K562 (cell line): ENCODE results near the gene BHLHE40. TPM values are rescaled to one million over a fixed set of nuclear protein-coding genes. Genes with fewer than 3 reads are reported as not detected.

Source experiments
- CEBPB ChIP-seq: fragments of 450-650 bp; IDR thresholded peaks from 2 replicates; pipeline ENCODE4 v1.6.1; 2016; ENCODE audit warnings: missing genetic modification characterization, missing compliant biosample characterization
- DEAF1 ChIP-seq: fragments of 450-650 bp; formaldehyde crosslinking; IDR thresholded peaks from 2 replicates; pipeline ENCODE4 v1.4.0; 2020; ENCODE audit warnings: mild to moderate bottlenecking, moderate library complexity
- ETV6 ChIP-seq, 3 experiments: fragments of 150-350 bp in 1 of 3; sonication (generic) in 1 of 3; formaldehyde crosslinking in 1 of 3; IDR thresholded peaks; 2 replicates each; pipeline versions ENCODE4 v1.6.1 to v1.8.0; 2014 to 2022; ENCODE audit warnings: borderline replicate concordance in 2 of 3, low read depth in 2 of 3, antibody characterized with exemption in 1 of 3, low read length in 1 of 3, mild to moderate bottlenecking in 1 of 3, missing genetic modification reagents in 1 of 3
- FOXK2 ChIP-seq, 2 experiments: fragments of 450-650 bp; IDR thresholded peaks in 1 of 2; conservative IDR thresholded peaks in 1 of 2; 2 replicates each; pipeline ENCODE4 v1.6.1; 2016; ENCODE audit warnings: low read depth in 2 of 2, mild to moderate bottlenecking in 1 of 2
- IRF9 ChIP-seq: fragments of 450-650 bp; IDR thresholded peaks from 2 replicates; pipeline ENCODE4 v1.6.1; 2016; ENCODE audit warnings: missing biosample characterization, missing genetic modification characterization
- KDM2B ChIP-seq: fragments of 250-450 bp; sonication (Bioruptor Pico); IDR thresholded peaks from 2 replicates; pipeline ENCODE4 v1.8.0; 2021; ENCODE audit warnings: mild to moderate bottlenecking, moderate library complexity
- NR2C2 ChIP-seq, 2 experiments: fragments of 200-800 bp in 1 of 2; sonication (Bioruptor generic) in 1 of 2; sonication (generic) in 1 of 2; formaldehyde crosslinking in 1 of 2; IDR thresholded peaks; 2 replicates each; pipeline versions ENCODE4 v1.6.1 to v1.8.0; 2016 to 2022; ENCODE audit warnings: mild to moderate bottlenecking in 1 of 2, missing compliant biosample characterization in 1 of 2, missing genetic modification characterization in 1 of 2, missing genetic modification reagents in 1 of 2
- PHF21A ChIP-seq: fragments of 450-650 bp; IDR thresholded peaks from 2 replicates; pipeline ENCODE4 v1.6.1; 2017; ENCODE audit warnings: low read depth, borderline replicate concordance
- STAT6 ChIP-seq: sonication (generic); formaldehyde crosslinking; IDR thresholded peaks from 2 replicates; pipeline ENCODE4 v1.8.1; 2023; ENCODE audit warnings: mild to moderate bottlenecking, missing genetic modification reagents
- ZFX ChIP-seq: sonication (generic); formaldehyde crosslinking; IDR thresholded peaks from 2 replicates; pipeline ENCODE4 v1.8.0; 2022; ENCODE audit warnings: mild to moderate bottlenecking, missing genetic modification reagents, moderate library complexity
- polyA plus RNA-seq, 8 experiments: library from polyadenylated mRNA; depleted of rRNA in 4 of 8; stranded (reverse) in 5 of 8; unstranded in 3 of 8; fragments of >200 nt; fragmentation: Nextera tagmentation in 2 of 8; fragmentation: Illumina TruSeq in 1 of 8; extraction: Ambion mirVana in 2 of 8; extraction: Trizol in 1 of 8; gene quantifications; 2 replicates each; pipeline versions ENCODE4 v1.2.1 to v1.2.3, GENCODE V29; 2011 to 2014; ENCODE audit warnings: inconsistent platforms in 1 of 8, missing spikeins in 1 of 8
- total RNA-seq, 7 experiments: library from RNA; depleted of rRNA in 6 of 7; stranded (reverse); fragments of >200 nt in 6 of 7; fragmentation: Illumina TruSeq in 2 of 7; extraction: Trizol in 2 of 7; gene quantifications; 2 replicates each; pipeline versions ENCODE4 v1.2.1 to v1.2.3, GENCODE V29; 2011 to 2021; ENCODE audit warnings: low replicate concordance in 1 of 7

BHLHE40 gene
- total and polyA plus RNA-seq, 9 of the 15 experiments (the other 6 are each of a cell fraction or from before 2014, with no cell fraction given), result 12.0 to 83.9 (median 31.4) TPM

GRCh38 chr3:4981665-4982494 is 2.6 kb downstream of the BHLHE40 start (continued):
- TF ChIP-seq CEBPB (peak; percentile 100), PHF21A (no peak), IRF9 (tag) (peak; percentile 95), ETV6 (IDR thresholded peaks at IDR 0.05; ENCODE audit: borderline replicate concordance in 1 of 2, low read depth in 2 of 2, low read length in 1 of 2) (no peak), ETV6 (CRISPR knock-in tag; IDR thresholded peaks at IDR 0.05; ENCODE audit: borderline replicate concordance) (no peak), ZFX (CRISPR knock-in tag) (no peak), STAT6 (CRISPR knock-in tag) (no peak), KDM2B (CRISPR knock-in tag) (no peak), NR2C2 (CRISPR knock-in tag; IDR thresholded peaks at IDR 0.05) (no peak), NR2C2 (tag; IDR thresholded peaks at IDR 0.05) (no peak), FOXK2 (conservative IDR thresholded peaks at IDR 0.05 in 1 of 2, IDR thresholded peaks at IDR 0.05 in 1 of 2; ENCODE audit: low read depth in 2 of 2) (peak in 1 of 2 experiments; percentile 33; a peak in 1 of 4 replicates), DEAF1 (no peak)
